GM12801 (cell line): Measurements from ENCODE around the gene SIK2.

Experiments
- TF ChIP-seq, protein P1 (sequence below): IDR thresholded peaks from one replicate; pipeline ENCODE4 v1.5.1; 2011; ENCODE audit warnings: control low read depth; ENCODE audit not compliant: insufficient read length; ENCODE audit errors: extremely low read depth

Gene SIK2

DNA sequence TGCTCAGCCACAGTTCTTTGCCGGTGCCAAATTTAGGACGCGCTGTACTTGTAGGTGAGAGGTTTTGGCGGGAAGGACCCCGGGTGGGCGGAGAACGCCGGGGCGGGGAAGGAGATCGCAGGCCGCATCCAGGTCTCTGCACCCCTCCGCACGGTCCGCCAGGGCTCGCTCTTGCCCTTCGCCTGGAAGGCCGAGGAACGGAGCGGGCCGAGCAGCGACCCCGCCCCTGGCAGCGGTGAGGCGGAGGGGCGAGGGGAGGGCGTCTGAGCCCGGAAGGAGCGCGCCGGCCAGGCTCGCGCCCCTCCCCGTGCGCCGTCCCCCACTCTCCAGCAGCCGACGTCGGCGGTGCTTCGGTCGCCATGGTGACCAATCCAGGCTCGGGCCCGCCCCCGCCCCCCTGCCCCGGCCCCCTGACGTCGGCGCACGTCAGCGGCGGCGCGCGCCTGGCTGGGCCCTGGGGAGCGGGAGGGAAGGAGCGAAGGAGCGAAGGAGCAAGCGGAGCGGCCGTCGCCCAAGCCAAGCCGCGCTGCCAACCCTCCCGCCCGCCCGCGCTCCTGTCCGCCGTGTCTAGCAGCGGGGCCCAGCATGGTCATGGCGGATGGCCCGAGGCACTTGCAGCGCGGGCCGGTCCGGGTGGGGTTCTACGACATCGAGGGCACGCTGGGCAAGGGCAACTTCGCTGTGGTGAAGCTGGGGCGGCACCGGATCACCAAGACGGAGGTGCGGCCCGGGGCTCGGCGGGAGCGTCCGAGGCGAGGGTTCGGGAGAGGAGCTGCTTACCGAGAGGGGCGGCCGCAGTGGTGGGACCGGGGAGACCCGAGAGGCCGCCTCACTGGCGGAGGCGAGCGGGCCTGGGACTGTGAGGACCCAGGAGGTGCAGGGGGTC lies at the start of gene SIK2:
Gene SIK2, plus strand, starts transcription at position 471 of the 886 bp plus-strand sequence. Its CDS starts 115 bp downstream, at position 586.
- TF ChIP-seq, protein P1, sequence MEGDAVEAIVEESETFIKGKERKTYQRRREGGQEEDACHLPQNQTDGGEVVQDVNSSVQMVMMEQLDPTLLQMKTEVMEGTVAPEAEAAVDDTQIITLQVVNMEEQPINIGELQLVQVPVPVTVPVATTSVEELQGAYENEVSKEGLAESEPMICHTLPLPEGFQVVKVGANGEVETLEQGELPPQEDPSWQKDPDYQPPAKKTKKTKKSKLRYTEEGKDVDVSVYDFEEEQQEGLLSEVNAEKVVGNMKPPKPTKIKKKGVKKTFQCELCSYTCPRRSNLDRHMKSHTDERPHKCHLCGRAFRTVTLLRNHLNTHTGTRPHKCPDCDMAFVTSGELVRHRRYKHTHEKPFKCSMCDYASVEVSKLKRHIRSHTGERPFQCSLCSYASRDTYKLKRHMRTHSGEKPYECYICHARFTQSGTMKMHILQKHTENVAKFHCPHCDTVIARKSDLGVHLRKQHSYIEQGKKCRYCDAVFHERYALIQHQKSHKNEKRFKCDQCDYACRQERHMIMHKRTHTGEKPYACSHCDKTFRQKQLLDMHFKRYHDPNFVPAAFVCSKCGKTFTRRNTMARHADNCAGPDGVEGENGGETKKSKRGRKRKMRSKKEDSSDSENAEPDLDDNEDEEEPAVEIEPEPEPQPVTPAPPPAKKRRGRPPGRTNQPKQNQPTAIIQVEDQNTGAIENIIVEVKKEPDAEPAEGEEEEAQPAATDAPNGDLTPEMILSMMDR: peak; percentile 67

DNA sequence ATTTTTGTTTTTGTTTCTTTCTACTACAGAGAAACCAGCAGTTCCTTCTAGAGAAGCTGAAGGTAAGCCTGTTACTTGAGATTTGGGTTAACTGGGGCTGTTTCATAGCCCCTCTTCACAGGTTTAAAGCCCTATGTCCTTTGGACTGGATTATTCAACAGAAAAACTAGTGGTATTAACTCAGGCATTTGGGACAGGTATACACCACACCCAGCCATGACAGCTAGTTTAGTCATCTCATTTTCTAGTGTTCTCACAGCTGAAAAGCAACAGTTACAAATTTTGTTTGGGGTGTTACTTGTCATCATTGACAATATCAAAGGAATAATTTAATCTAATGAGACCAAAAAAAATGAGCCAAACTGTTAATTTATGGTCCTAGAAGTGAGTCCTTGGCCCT lies 47.7 kb upstream of the SIK2 start:
- TF ChIP-seq, protein P1: no peak

DNA sequence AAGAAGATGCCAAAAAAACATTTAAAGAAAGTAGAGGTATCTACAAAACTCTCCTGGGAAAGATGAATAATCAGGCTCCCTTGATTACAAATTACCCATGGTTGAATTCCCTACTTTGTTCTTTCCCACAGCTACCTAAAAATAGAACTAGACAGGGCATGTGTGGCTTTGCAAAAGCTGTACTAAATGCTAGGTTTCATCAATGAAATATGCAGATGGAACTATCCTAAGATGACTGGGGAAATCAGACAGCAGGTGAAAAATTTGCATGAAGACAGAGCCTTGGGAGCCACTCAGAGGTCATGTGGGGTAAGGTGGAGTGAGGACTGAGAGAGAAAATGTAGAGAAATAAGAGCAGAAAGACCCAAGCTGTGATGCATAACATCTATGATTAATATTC lies 47.0 kb upstream of the SIK2 start:
- TF ChIP-seq, protein P1: no peak

DNA sequence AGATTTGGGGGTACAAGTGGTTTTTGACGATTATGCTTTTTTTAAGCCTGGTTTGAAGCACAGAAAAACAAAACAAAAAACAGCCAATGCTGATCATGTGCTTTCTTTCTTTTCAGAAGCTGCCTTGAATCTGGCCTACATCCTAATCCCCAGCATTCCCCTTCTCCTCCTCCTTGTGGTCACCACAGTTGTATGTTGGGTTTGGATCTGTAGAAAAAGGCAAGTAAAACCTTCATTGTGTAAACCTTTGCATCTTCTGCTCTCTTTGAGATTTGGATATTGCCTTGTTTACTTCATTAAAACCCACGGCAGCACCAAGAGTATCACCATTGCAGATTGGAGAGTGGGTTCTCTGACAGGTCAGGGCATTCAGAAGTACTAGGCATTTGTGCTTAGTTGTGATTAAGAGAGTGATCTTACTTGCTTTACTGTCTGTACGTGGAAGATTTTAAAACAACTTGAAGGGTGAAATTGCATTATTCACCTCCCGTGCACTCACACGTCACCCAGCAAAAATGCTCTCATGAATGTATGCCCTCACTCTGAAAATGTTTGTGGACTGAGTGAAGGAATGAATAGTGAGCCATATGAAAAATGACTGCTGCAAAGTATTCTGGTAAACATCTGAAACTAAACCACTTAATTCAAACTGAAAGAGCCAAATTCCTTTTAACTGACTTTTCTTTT lies 44.7 kb upstream of the SIK2 start:
- TF ChIP-seq, protein P1: no peak

DNA sequence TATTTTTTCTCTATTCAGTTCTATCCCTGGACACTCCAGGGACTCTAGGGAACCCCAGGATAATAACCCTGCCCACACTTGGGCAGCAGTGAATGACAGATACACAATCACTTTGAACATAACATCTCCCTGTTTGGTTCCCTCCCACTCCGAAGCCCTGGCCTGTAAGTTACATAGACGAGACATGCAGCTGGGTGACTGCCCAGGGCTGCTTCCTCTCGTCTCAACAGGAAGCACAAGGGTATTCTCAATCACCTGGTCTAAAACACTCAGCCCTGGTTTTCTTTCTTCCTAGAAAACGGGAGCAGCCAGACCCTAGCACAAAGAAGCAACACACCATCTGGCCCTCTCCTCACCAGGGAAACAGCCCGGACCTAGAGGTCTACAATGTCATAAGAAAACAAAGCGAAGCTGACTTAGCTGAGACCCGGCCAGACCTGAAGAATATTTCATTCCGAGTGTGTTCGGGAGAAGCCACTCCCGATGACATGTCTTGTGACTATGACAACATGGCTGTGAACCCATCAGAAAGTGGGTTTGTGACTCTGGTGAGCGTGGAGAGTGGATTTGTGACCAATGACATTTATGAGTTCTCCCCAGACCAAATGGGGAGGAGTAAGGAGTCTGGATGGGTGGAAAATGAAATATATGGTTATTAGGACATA lies 42.3 kb upstream of the SIK2 start:
- TF ChIP-seq, protein P1: no peak

DNA sequence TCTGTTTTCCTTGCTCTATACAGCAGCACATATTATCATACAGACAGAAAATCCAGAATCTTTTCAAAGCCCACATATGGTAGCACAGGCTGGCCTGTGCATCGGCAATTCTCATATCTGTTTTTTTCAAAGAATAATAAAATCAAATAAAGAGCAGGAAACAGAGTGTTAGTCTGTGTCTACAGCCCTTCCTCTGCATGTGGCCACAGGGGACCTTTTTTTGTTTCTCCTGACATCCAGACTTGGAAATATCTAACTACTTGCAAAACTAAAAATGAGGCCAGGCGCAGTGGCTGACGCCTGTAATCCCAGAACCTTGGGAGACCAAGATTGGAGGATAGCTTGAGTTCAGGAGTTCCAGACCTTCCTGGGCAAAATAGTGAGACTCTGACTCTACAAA lies 41.4 kb upstream of the SIK2 start:
- TF ChIP-seq, protein P1: no peak

DNA sequence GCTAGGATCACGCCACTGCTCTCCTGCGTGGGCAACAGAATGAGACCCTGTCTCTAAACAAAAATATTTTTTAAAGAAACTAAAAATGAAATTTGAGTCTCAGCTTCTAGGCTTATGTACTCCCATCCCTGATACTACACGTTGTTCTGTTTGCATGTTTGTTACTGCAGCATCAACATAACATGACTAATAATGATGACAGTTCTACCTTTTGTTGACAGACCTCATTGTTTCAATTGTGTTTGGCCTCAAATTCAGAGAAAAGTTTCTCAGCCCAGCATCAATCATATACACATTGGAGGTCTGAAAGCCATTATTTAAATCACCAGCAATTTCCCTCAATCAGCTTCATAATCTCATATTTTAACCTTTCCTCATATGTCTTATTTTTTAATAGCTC lies 40.9 kb upstream of the SIK2 start:
- TF ChIP-seq, protein P1: no peak
